ENCODE results near the gene NUP54.
A peak's percentile ranks its signal among the peaks of the same experiment; 100 is the strongest.

NUP54 gene

GRCh38 chr4:76091052-76091451 lies 57.1 kb downstream of the NUP54 start:
- no peak overlapping the region for H3K4me3 ChIP-seq (ENCODE audit: low read depth, low read length)
- no peak for DNase-seq (ENCODE audit: low read depth)

GRCh38 chr4:76090241-76090691 lies 57.9 kb downstream of the NUP54 start:
- DNase-seq (ENCODE audit: low read depth) = no peak
- no peak for TF ChIP-seq CTCF (IDR thresholded peaks at IDR 0.05; ENCODE audit: low read depth, low read length, missing control alignments)
- no peak overlapping the region for H3K4me3 ChIP-seq (ENCODE audit: low read depth, low read length)

More at GRCh38 chr4:76091052-76091451, 57.1 kb downstream of the NUP54 start:
- TF ChIP-seq CTCF (IDR thresholded peaks at IDR 0.05; ENCODE audit: low read depth, low read length, missing control alignments) = no peak

GRCh38 chr4:76088719-76089118 lies 59.5 kb downstream of the NUP54 start:
- no peak for DNase-seq (ENCODE audit: low read depth)
- H3K4me3 ChIP-seq (ENCODE audit: low read depth, low read length) = no peak overlapping the region
- TF ChIP-seq CTCF (IDR thresholded peaks at IDR 0.05; ENCODE audit: low read depth, low read length, missing control alignments) = no peak

GRCh38 chr4:76087007-76087769 lies 61.0 kb downstream of the NUP54 start:
- DNase-seq (ENCODE audit: low read depth) = no peak
- no peak overlapping the region for H3K4me3 ChIP-seq (ENCODE audit: low read depth, low read length)
- peak; percentile 33 for TF ChIP-seq CTCF (IDR thresholded peaks at IDR 0.05; ENCODE audit: low read depth, low read length, missing control alignments)

GRCh38 chr4:76084542-76084941 lies 63.7 kb downstream of the NUP54 start:
- DNase-seq (ENCODE audit: low read depth) = no peak
- H3K4me3 ChIP-seq (ENCODE audit: low read depth, low read length) = no peak overlapping the region
- no peak for TF ChIP-seq CTCF (IDR thresholded peaks at IDR 0.05; ENCODE audit: low read depth, low read length, missing control alignments)

GRCh38 chr4:76083386-76083988 lies 64.7 kb downstream of the NUP54 start:
- no peak overlapping the region for H3K4me3 ChIP-seq (ENCODE audit: low read depth, low read length)
- no peak for TF ChIP-seq CTCF (IDR thresholded peaks at IDR 0.05; ENCODE audit: low read depth, low read length, missing control alignments)
- no peak for DNase-seq (ENCODE audit: low read depth)

Measured in GM12864 (cell line).